Fibroblast of mammary gland (primary cell): ENCODE measurements around the gene FAM78A.
"Not testable (repeated sequence)": the region's sequence is repeated elsewhere in the genome, so short reads cannot be mapped to it uniquely, and the experiment has no call there.

Experiments
- DNase-seq: peaks from one replicate; pipeline ENCODE4 v3.0.0-alpha.2; 2010; ENCODE audit warnings: low read depth
- H3K4me3 ChIP-seq: 2 replicates; pipeline ENCODE4 v1.5.1; 2011; ENCODE audit warnings: low read depth, mild to moderate bottlenecking, low read length, moderate library complexity; ENCODE audit not compliant: control insufficient read depth
- CTCF ChIP-seq: conservative IDR thresholded peaks from 2 replicates; pipeline ENCODE4 v1.5.1; 2011; ENCODE audit warnings: low read depth, low read length, inconsistent platforms; ENCODE audit not compliant: control insufficient read depth, insufficient read depth

Gene FAM78A

GRCh38 chr9:131257266-131258025, 18.9 kb downstream of the FAM78A start:
- no peak overlapping the region for H3K4me3 ChIP-seq
- no peak for DNase-seq
- no peak for TF ChIP-seq CTCF

GRCh38 chr9:131255676-131256197, 20.6 kb downstream of the FAM78A start:
- no peak overlapping the region for H3K4me3 ChIP-seq
- TF ChIP-seq CTCF = no peak
- DNase-seq = no peak

DNA sequence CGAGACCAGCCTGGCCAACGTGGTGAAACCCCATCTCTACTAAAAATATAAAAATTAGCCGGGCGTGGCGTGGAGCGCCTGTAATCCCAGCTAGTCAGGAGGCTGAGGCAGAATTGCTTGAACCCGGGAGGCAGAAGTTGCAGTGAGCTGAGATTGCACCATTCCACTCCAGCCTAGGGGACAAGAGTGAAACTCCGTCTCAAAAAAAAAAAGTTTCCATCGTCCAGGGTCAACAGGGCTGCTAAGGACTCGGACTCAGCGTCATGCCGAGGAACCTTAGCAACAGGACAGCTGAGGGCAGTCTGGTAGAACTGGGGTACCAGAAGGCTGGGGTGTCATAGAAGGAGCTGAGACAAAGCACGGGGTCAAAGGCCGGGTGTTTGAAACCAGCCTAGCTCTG, 21.7 kb downstream of the FAM78A start:
- no peak for DNase-seq
- TF ChIP-seq CTCF = no peak
- H3K4me3 ChIP-seq = no peak overlapping the region

- H3K4me3 ChIP-seq = no peak overlapping the region
- TF ChIP-seq CTCF = no peak
- DNase-seq = no peak
These were observed 22.3 kb downstream of the FAM78A start for GRCh38 chr9:131253891-131254491.

DNA sequence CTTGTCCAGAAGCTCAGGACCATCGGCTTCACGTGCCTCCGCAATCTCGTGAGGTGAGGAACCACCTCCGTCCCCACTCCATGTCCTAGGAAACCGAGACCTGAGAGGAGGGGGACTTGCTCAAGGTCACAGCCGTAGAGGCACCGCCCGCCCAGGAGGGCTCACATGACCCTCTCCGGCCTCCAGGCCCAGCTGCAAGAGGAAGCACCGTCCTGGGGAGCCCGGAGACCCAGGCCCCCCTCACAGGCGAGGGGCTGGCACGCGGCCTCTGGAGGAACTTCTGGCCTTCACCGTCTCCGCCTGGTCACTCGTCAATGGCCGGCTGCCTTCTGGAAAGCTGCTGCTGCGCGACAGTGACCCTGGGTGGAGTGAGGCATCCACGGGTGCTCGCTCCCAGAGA, 24.2 kb downstream of the FAM78A start:
- no peak for DNase-seq
- no peak for TF ChIP-seq CTCF
- H3K4me3 ChIP-seq = no peak overlapping the region

- no peak for DNase-seq
- no peak overlapping the region for H3K4me3 ChIP-seq
- TF ChIP-seq CTCF = no peak
These were observed 29.7 kb downstream of the FAM78A start for GRCh38 chr9:131246618-131247017.

GRCh38 chr9:131244331-131244730, 32.0 kb downstream of the FAM78A start:
- DNase-seq, H3K4me3 ChIP-seq: not testable (repeated sequence)
